Renal cortical epithelial cell (primary cell): ENCODE measurements around the gene PRMT1. TPM values are rescaled to one million over a fixed set of nuclear protein-coding genes. Genes with fewer than 3 reads are reported as not detected.
"Not testable (repeated sequence)": the region's sequence is repeated elsewhere in the genome, so short reads cannot be mapped to it uniquely, and the experiment has no call there.

Experiments
- DNase-seq: peaks from one replicate; pipeline ENCODE4 v3.0.0-alpha.2; 2011; ENCODE audit warnings: low read depth
- total RNA-seq: library from RNA; depleted of rRNA; stranded (reverse); fragments of >200 nt; gene quantifications from 2 replicates; pipeline ENCODE4 v1.2.3, GENCODE V29; 2014

The PRMT1 gene
- total RNA-seq, 1 donor from 2014 or later: 205 TPM

- not testable (repeated sequence) for DNase-seq
Measured at GRCh38 chr19:49719420-49719819, 42.3 kb downstream of the PRMT1 start.

GRCh38 chr19:49727217-49728030 lies 50.4 kb downstream of the PRMT1 start:
- DNase-seq: no peak

- DNase-seq: no peak
Measured at GRCh38 chr19:49730166-49730565, 53.1 kb downstream of the PRMT1 start.

Other genes with a start within 250 kb of the PRMT1 start
- 0.15 TPM in 1 of 2 replicates, not detected in the other for gene SLC17A7, start 235.7 kb upstream of the PRMT1 start, total RNA-seq
- 120 and 197 TPM in 2 replicates for gene PIH1D1, start 225.5 kb upstream of the PRMT1 start, total RNA-seq
- gene ALDH16A1, start 224.0 kb upstream of the PRMT1 start, total RNA-seq: 30.5 and 64.1 TPM in 2 replicates
- gene FLT3LG, start 203.1 kb upstream of the PRMT1 start, total RNA-seq: 1.3 and 1.7 TPM in 2 replicates
- 962 and 2,738 TPM in 2 replicates for gene RPL13A, start 189.7 kb upstream of the PRMT1 start, total RNA-seq
- gene RPS11, start 180.8 kb upstream of the PRMT1 start, total RNA-seq: 2,210 and 4,384 TPM in 2 replicates
- 23.4 and 47.7 TPM in 2 replicates for gene FCGRT, start 164.6 kb upstream of the PRMT1 start, total RNA-seq
- gene RCN3, start 149.3 kb upstream of the PRMT1 start, total RNA-seq: 0.75 and 1.6 TPM in 2 replicates
- 37.9 and 117 TPM in 2 replicates for gene NOSIP, start 96.7 kb upstream of the PRMT1 start, total RNA-seq
- 4.2 and 7.2 TPM in 2 replicates for gene PRRG2, start 96.0 kb upstream of the PRMT1 start, total RNA-seq
- gene PRR12, start 86.1 kb upstream of the PRMT1 start, total RNA-seq: 0.87 and 8.7 TPM in 2 replicates
- 32.5 and 40.5 TPM in 2 replicates for gene RRAS, start 37.1 kb upstream of the PRMT1 start, total RNA-seq
- gene SCAF1, start 35.1 kb upstream of the PRMT1 start, total RNA-seq: 12.5 and 50.9 TPM in 2 replicates
- 68.4 and 89.3 TPM in 2 replicates for gene IRF3, start 11.4 kb upstream of the PRMT1 start, total RNA-seq
- gene BCL2L12, start 11.3 kb upstream of the PRMT1 start, total RNA-seq: 1.9 and 5.9 TPM in 2 replicates
- gene ADM5, start 12.3 kb downstream of the PRMT1 start, total RNA-seq: 0.35 TPM in 2 replicates
- gene CPT1C, start 13.8 kb downstream of the PRMT1 start, total RNA-seq: 1.9 and 2.5 TPM in 2 replicates
- not detected in 2 replicates for gene TSKS, start 86.0 kb downstream of the PRMT1 start, total RNA-seq
- 43.2 and 98.0 TPM in 2 replicates for gene AP2A1, start 89.7 kb downstream of the PRMT1 start, total RNA-seq
- 13.4 and 24.2 TPM in 2 replicates for gene FUZ, start 136.0 kb downstream of the PRMT1 start, total RNA-seq
- gene MED25, start 141.0 kb downstream of the PRMT1 start, total RNA-seq: 18.8 and 66.7 TPM in 2 replicates
- 28.3 and 106 TPM in 2 replicates for gene PTOV1, start 173.9 kb downstream of the PRMT1 start, total RNA-seq
- 30.5 and 36.3 TPM in 2 replicates for gene PNKP, start 190.3 kb downstream of the PRMT1 start, total RNA-seq
- 3.5 and 10.8 TPM in 2 replicates for gene AKT1S1, start 200.1 kb downstream of the PRMT1 start, total RNA-seq
- 12.1 and 13.7 TPM in 2 replicates for gene TBC1D17, start 200.4 kb downstream of the PRMT1 start, total RNA-seq
- 4.9 and 25.7 TPM in 2 replicates for gene IL4I1, start 219.6 kb downstream of the PRMT1 start, total RNA-seq